Panc1 (cell line): ENCODE results near the gene TSHZ2.

Experiments
- CTCF ChIP-seq: fragments of 450-650 bp; IDR thresholded peaks from 2 replicates; pipeline ENCODE4 v1.5.1; 2017; ENCODE audit warnings: mild to moderate bottlenecking
- TCF7L2 ChIP-seq: IDR thresholded peaks from 2 replicates; pipeline ENCODE4 v1.6.1; 2011; ENCODE audit warnings: mild to moderate bottlenecking, low read depth, low read length, inconsistent platforms

- TF ChIP-seq CTCF (no peak), TCF7L2 (no peak)
Observed at GRCh38 chr20:53502820-53503219, 530.7 kb downstream of the TSHZ2 start.
